Fibroblast of mammary gland (primary cell): Measurements from ENCODE around the gene TTF2.
A peak's percentile ranks its signal among the peaks of the same experiment; 100 is the strongest.

Experiments used
- DNase-seq: peaks from one replicate; pipeline ENCODE4 v3.0.0-alpha.2; 2010; ENCODE audit warnings: low read depth
- H3K4me3 ChIP-seq: 2 replicates; pipeline ENCODE4 v1.5.1; 2011; ENCODE audit warnings: low read depth, mild to moderate bottlenecking, low read length, moderate library complexity; ENCODE audit not compliant: control insufficient read depth
- TF ChIP-seq, protein P1 (sequence below): conservative IDR thresholded peaks from 2 replicates; pipeline ENCODE4 v1.5.1; 2011; ENCODE audit warnings: low read depth, low read length, inconsistent platforms; ENCODE audit not compliant: control insufficient read depth, insufficient read depth

The TTF2 gene

DNA sequence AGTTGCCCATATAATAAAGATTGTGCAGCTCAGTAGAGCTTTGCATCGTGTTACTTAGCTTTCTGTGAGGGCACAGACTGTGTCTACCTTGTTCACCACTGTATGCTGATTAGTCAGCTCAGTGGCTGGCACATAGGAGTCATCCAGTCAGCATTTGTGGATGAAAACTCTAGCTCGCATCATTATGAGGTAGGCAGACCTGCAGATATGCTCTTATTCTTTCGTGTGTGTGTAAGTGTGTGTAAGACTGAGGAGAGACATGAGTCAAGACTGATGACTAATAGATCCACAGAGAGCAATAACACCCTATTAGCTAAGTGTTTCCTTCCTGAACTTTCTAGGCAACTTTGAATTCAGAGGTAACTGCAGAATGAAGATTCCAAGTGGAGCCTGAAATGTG is 17.1 kb downstream of the TTF2 start:
- peak; percentile 94 for DNase-seq
- TF ChIP-seq, protein P1, sequence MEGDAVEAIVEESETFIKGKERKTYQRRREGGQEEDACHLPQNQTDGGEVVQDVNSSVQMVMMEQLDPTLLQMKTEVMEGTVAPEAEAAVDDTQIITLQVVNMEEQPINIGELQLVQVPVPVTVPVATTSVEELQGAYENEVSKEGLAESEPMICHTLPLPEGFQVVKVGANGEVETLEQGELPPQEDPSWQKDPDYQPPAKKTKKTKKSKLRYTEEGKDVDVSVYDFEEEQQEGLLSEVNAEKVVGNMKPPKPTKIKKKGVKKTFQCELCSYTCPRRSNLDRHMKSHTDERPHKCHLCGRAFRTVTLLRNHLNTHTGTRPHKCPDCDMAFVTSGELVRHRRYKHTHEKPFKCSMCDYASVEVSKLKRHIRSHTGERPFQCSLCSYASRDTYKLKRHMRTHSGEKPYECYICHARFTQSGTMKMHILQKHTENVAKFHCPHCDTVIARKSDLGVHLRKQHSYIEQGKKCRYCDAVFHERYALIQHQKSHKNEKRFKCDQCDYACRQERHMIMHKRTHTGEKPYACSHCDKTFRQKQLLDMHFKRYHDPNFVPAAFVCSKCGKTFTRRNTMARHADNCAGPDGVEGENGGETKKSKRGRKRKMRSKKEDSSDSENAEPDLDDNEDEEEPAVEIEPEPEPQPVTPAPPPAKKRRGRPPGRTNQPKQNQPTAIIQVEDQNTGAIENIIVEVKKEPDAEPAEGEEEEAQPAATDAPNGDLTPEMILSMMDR: no peak
- H3K4me3 ChIP-seq: no peak overlapping the region

DNA sequence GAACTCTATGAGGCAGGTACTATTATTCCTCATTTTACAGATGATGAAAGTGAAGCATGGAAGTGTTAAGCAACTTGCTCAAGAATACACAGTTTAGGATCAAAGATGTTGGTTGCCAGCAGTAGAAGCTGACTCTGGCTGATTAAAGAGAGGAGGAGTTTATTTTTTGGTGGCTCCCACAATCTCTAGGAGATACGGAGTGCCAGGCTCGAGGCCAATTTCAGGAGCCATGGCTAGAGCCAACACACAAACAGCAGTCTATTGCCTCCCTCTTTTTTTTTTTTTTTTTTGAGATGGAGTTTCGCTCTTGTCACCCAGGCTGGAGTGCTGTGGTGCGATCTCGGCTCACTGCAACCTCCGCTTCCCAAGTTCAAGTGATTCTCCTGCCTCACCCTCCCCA is 19.6 kb downstream of the TTF2 start:
- H3K4me3 ChIP-seq: no peak overlapping the region
- TF ChIP-seq, protein P1: no peak
- DNase-seq: no peak

DNA sequence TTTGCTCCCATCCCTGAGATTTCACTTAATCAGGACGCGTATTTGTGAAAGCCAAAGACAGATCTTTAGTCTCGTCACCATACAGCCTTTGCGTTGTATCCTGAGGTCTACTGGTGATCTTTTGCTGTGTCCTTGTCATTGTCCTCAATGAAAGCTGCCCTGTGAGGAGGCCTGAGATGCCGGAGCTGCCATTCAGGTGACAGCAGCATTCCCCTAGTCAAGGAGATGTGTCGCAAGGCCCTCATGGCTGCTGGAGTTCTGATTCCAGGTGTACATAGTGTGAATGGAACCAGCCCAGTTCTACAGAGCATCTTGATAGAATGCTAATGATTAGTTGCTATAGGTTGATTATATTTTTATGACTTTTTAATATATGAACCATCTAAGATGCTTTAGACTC is 24.1 kb downstream of the TTF2 start:
- TF ChIP-seq, protein P1: no peak
- no peak for DNase-seq
- no peak overlapping the region for H3K4me3 ChIP-seq

DNA sequence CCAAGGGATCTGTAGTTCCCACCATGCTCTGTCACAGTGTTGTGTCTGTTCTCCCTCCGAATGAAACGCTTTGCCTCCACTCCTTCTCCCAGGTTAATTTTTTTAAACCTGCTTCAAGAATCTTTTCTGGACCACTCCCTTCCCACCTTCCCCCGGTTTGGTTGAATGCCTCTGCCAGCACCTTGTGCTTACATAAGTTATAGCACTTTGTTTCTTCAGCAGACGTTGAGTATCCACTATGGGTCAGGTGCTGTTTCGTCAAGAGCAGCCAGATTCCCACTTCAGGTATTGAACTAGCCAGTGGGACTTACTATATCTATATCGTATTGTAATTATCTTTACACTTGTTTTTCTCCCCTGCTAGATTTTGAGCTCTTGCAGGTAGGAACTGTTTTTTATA is 27.6 kb downstream of the TTF2 start:
- DNase-seq: no peak
- H3K4me3 ChIP-seq: no peak overlapping the region
- TF ChIP-seq, protein P1: no peak

DNA sequence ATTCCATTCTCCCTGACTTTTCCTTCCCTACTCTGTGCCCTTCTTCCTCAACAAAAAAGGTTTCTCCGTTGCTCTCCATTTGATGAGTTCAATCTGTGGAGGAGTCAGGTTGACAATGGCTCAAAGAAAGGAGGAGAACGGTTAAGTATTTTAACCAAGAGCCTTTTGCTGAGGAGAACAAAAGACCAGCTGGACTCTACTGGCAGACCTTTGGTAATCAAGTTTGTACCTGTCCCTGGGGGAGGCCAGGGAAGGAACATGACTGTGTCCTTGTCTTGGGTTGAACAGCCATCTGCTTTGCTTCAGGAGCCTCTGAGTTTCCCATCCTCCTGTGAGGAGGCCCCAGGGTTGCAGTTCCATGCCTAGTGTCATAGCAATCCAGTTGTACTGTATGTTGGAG is 29.9 kb downstream of the TTF2 start:
- TF ChIP-seq, protein P1: no peak
- H3K4me3 ChIP-seq: no peak overlapping the region
- no peak for DNase-seq

DNA sequence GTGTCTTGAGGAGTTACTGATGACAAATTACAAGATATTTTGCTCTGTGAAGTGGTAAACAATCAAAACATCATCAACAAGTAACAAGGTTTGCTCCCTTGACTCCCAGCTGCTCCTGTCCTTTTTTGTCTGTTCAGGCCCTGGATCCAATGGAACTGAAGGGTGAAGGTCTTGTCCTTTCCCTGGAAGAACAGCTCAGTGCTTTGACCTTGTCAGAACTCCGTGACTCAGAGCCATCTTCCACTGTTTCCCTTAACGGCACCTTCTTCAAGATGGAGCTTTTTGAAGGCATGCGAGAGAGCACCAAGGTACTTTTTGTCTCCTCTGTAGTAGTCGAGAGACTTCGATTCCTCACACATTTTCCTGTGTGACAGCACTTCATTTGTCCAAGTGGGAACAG is 32.5 kb downstream of the TTF2 start:
- TF ChIP-seq, protein P1: no peak
- DNase-seq: peak; percentile 41
- no peak overlapping the region for H3K4me3 ChIP-seq

DNA sequence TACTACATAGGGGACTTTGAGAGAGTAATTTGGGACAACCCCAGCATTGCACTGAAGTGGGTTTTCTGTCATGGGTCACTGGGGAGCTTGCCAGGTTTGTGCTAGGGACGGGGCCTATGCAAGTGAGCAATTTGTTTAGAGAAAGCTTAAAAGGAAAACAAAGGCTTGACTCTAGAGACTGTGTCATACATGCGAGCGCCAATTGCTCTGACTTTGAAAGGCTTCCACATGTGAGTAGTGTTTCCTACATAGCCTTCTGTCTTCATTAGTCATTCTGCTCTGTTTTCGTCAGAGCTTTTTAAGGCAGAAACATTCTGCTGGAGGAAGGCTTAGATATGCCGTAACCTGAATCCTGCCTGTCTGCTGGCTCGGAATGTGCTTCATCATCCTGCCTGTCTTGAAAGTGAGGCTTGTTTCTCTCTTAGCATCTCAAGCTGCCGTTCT is 33.0 kb downstream of the TTF2 start:
- peak; percentile 100 for DNase-seq
- H3K4me3 ChIP-seq: no peak overlapping the region
- TF ChIP-seq, protein P1: no peak
